Measurements from ENCODE around the gene FAM3C.

GRCh38 chr7:121429798-121430197 is 33.7 kb upstream of the FAM3C start:
- TF ChIP-seq POLR2A (IDR thresholded peaks at IDR 0.05; ENCODE audit: low read depth, low read length) (no peak), POLR2AphosphoS5 (IDR thresholded peaks at IDR 0.05; ENCODE audit: low read depth, low read length) (no peak), PAX5 (IDR thresholded peaks at IDR 0.05; ENCODE audit: insufficient read depth, low read length, severe bottlenecking) (no peak)

Measured in GM12891 (cell line).